Prostate gland (tissue), 2 donors: Measurements from ENCODE around the gene SMAD2. TPM values are rescaled to one million over a fixed set of nuclear protein-coding genes. Genes with fewer than 3 reads are reported as not detected.

Experiments used
- DNase-seq: peaks from one replicate; pipeline ENCODE4 v3.0.0-alpha.2; 2019; ENCODE audit warnings: low spot score
- H3K27ac ChIP-seq, 2 donors: fragments of 200-600 bp; sonication (generic); 2 replicates each; pipeline ENCODE4 v1.5.1; 2017 to 2019
- H3K27me3 ChIP-seq: fragments of 200-600 bp; sonication (generic); replicated peaks from 2 replicates; pipeline ENCODE4 v1.5.1; 2019; ENCODE audit not compliant: insufficient read depth
- H3K36me3 ChIP-seq, 2 donors: fragments of 200-600 bp; sonication (generic); 1 replicate in 1 of 2; 2 replicates in 1 of 2; pipeline versions ENCODE4 v1.5.1 to v1.8.1; 2017 to 2019
- H3K4me1 ChIP-seq: fragments of 200-600 bp; sonication (generic); replicated peaks from 2 replicates; pipeline ENCODE4 v1.5.1; 2019
- H3K4me3 ChIP-seq, 2 donors: fragments of 200-600 bp; sonication (generic); 2 replicates each; pipeline ENCODE4 v1.5.1; 2017 to 2019
- H3K9me3 ChIP-seq: fragments of 200-600 bp; sonication (generic); 2 replicates; pipeline ENCODE4 v1.5.1; 2017
- CTCF ChIP-seq, 4 experiments: fragments of 200-600 bp in 2 of 4; fragments of 450-650 bp in 2 of 4; sonication (generic) in 2 of 4; IDR thresholded peaks; 1 replicate in 3 of 4; 2 replicates in 1 of 4; pipeline ENCODE4 v1.5.1; 2016 to 2019; ENCODE audit warnings: antibody characterized with exemption in 4 of 4, mild to moderate bottlenecking in 2 of 4, moderate library complexity in 2 of 4
- POLR2A ChIP-seq: fragments of 450-650 bp; IDR thresholded peaks from one replicate; pipeline ENCODE4 v1.6.1; 2016; ENCODE audit warnings: antibody characterized with exemption, mild to moderate bottlenecking
- POLR2AphosphoS5 ChIP-seq: sonication (generic); formaldehyde crosslinking; IDR thresholded peaks from one replicate; pipeline ENCODE4 v1.6.1; 2017; ENCODE audit warnings: antibody characterized with exemption
- whole genome bisulfite sequencing: methylation state at CpG from one replicate; pipeline ENCODE4 v1.1.5; 2018; 5-methylcytosine and 5-hydroxymethylcytosine counted together
- intact Hi-C: fragments of 100-400 bp; cut with DNase I; formaldehyde crosslinking; loops from one replicate; pipeline ENCODE4 v1.14.2; 2022
- total RNA-seq, 2 donors: library from RNA; depleted of rRNA; stranded (reverse); fragments of >200 nt; gene quantifications; one replicate each; pipeline ENCODE4 v1.1.0, GENCODE V29; 2016

SMAD2 gene
- total RNA-seq, 2 donors from 2014 or later = 54.3 to 96.8 TPM

GRCh38 chr18:47801817-47802216, 128.6 kb downstream of the SMAD2 start:
- intact Hi-C loops = no loop called here
- Histone ChIP-seq H3K4me1 (no peaks in the 10 kb centered on the region), H3K4me3 (no peak overlapping the region), H3K27me3 (no peaks in the 10 kb centered on the region), H3K9me3 (no peaks in the 10 kb centered on the region), H3K36me3 (no peaks in the 10 kb centered on the region), H3K27ac (no peak overlapping the region)
- no peak for TF ChIP-seq CTCF (IDR thresholded peaks at IDR 0.05)
- 71% methylated on average over 3 of the region's 3 CpGs for WGBS
- DNase-seq = no peak

- Histone ChIP-seq H3K36me3 (no peaks in the 10 kb centered on the region), H3K27me3 (no peaks in the 10 kb centered on the region), H3K27ac (no peak overlapping the region), H3K9me3 (no peaks in the 10 kb centered on the region), H3K4me3 (no peak overlapping the region), H3K4me1 (no peaks in the 10 kb centered on the region)
- no peak for DNase-seq
- TF ChIP-seq POLR2A (no peak), POLR2AphosphoS5 (no peak), CTCF (IDR thresholded peaks at IDR 0.05) (no peak)
- intact Hi-C loops = no loop called here
- 76% methylated on average over 6 of the region's 6 CpGs for WGBS
Measured at GRCh38 chr18:47800756-47801155, 129.7 kb downstream of the SMAD2 start.

GRCh38 chr18:47800248-47800647, 130.2 kb downstream of the SMAD2 start:
- intact Hi-C loops = no loop called here
- Histone ChIP-seq H3K36me3 (no peaks in the 10 kb centered on the region), H3K4me3 (no peak overlapping the region), H3K27ac (no peak overlapping the region), H3K4me1 (no peaks in the 10 kb centered on the region), H3K27me3 (no peaks in the 10 kb centered on the region), H3K9me3 (no peaks in the 10 kb centered on the region)
- DNase-seq = no peak
- TF ChIP-seq POLR2A (no peak), CTCF (IDR thresholded peaks at IDR 0.05) (no peak), POLR2AphosphoS5 (no peak)
- 47% methylated on average over 10 of the region's 10 CpGs for WGBS

- H3K4me1 ChIP-seq = no peaks in the 10 kb centered on the region
- no peak overlapping the region for H3K4me3 ChIP-seq
- 87% methylated on average over 13 of the region's 13 CpGs for WGBS
- no peak for DNase-seq
- TF ChIP-seq POLR2A (no peak), CTCF (IDR thresholded peaks at IDR 0.05) (no peak), POLR2AphosphoS5 (no peak)
- H3K9me3 ChIP-seq = no peaks in the 10 kb centered on the region
- intact Hi-C loops = no loop called here
- no peak overlapping the region for H3K27ac ChIP-seq
- no peaks in the 10 kb centered on the region for H3K27me3 ChIP-seq
- no peaks in the 10 kb centered on the region for H3K36me3 ChIP-seq
Measured at GRCh38 chr18:47799376-47799775, 131.1 kb downstream of the SMAD2 start.

GRCh38 chr18:47798366-47798765, 132.1 kb downstream of the SMAD2 start:
- Histone ChIP-seq H3K9me3 (no peaks in the 10 kb centered on the region), H3K4me3 (no peak overlapping the region), H3K27me3 (no peaks in the 10 kb centered on the region), H3K36me3 (no peaks in the 10 kb centered on the region), H3K4me1 (no peaks in the 10 kb centered on the region), H3K27ac (no peak overlapping the region)
- 79% methylated on average over 11 of the region's 11 CpGs for WGBS
- intact Hi-C loops = no loop called here
- no peak for DNase-seq
- no peak for TF ChIP-seq POLR2A
- TF ChIP-seq CTCF (IDR thresholded peaks at IDR 0.05) = no peak
- TF ChIP-seq POLR2AphosphoS5 = no peak
